Measurements from ENCODE around the gene CD3G. TPM values are rescaled to one million over a fixed set of nuclear protein-coding genes. Genes with fewer than 3 reads are reported as not detected.

CD3G gene
- total RNA-seq, 2 donors from 2014 or later = not detected

- H3K27ac ChIP-seq (ENCODE audit: low read depth, low read length) = no peak overlapping the region
- no peak overlapping the region for H3K9ac ChIP-seq (ENCODE audit: extremely low read depth, low read length, poor library complexity, severe bottlenecking)
- H3K4me3 ChIP-seq (ENCODE audit: low read length) = no peak overlapping the region
- no peak for DNase-seq
- Mint-ChIP-seq H3K4me1 (peaks cover 11% of the 10 kb centered on the region), H3K9me3 (peaks cover 5% of the 10 kb centered on the region), H3K27ac (no peak overlapping the region), H3K27me3 (ENCODE audit: insufficient read depth) (peaks cover 26% of the 10 kb centered on the region), H3K36me3 (ENCODE audit: low read depth) (no peaks in the 10 kb centered on the region), H3K4me3 (no peak overlapping the region)
- no peaks in the 10 kb centered on the region for H3K4me1 ChIP-seq (ENCODE audit: control insufficient read depth, insufficient read depth, low read length)
- H3K27me3 ChIP-seq (ENCODE audit: control insufficient read depth, insufficient read depth, low read length, poor library complexity, severe bottlenecking) = no peaks in the 10 kb centered on the region
- no peaks in the 10 kb centered on the region for H3K36me3 ChIP-seq (ENCODE audit: control insufficient read depth, insufficient read depth, low read length)
- no peak for TF ChIP-seq CTCF (conservative IDR thresholded peaks at IDR 0.05)
- H3K9me3 ChIP-seq (ENCODE audit: control insufficient read depth, low read length) = peaks cover 7% of the 10 kb centered on the region
- 90 to 100% methylated on average over 3 to 5 of the region's 5 CpGs for WGBS, 2 experiments (ENCODE audit: insufficient coverage in 1 of 2, insufficient read length in 1 of 2)
Observed at GRCh38 chr11:118321386-118322082, 22.6 kb upstream of the CD3G start.

- no peak overlapping the region for H3K27ac ChIP-seq (ENCODE audit: low read depth, low read length)
- no peak for TF ChIP-seq CTCF (conservative IDR thresholded peaks at IDR 0.05)
- no peaks in the 10 kb centered on the region for H3K27me3 ChIP-seq (ENCODE audit: control insufficient read depth, insufficient read depth, low read length, poor library complexity, severe bottlenecking)
- 94 to 97% methylated on average over 14 to 19 of the region's 19 CpGs for WGBS, 2 experiments (ENCODE audit: insufficient coverage in 1 of 2, insufficient read length in 1 of 2)
- H3K9me3 ChIP-seq (ENCODE audit: control insufficient read depth, low read length) = peaks cover 7% of the 10 kb centered on the region
- DNase-seq = no peak
- peaks cover 2% of the 10 kb centered on the region for H3K4me1 Mint-ChIP-seq
- H3K9ac ChIP-seq (ENCODE audit: extremely low read depth, low read length, poor library complexity, severe bottlenecking) = no peak overlapping the region
- no peaks in the 10 kb centered on the region for H3K36me3 ChIP-seq (ENCODE audit: control insufficient read depth, insufficient read depth, low read length)
- H3K4me3 ChIP-seq (ENCODE audit: low read length) = no peak overlapping the region
- H3K4me3 Mint-ChIP-seq = no peak overlapping the region
- H3K36me3 Mint-ChIP-seq (ENCODE audit: low read depth) = no peaks in the 10 kb centered on the region
- no peaks in the 10 kb centered on the region for H3K9me3 Mint-ChIP-seq
- peaks cover 27% of the 10 kb centered on the region for H3K27me3 Mint-ChIP-seq (ENCODE audit: insufficient read depth)
- no peak overlapping the region for H3K27ac Mint-ChIP-seq
- no peaks in the 10 kb centered on the region for H3K4me1 ChIP-seq (ENCODE audit: control insufficient read depth, insufficient read depth, low read length)
Observed at GRCh38 chr11:118322721-118323120, 21.4 kb upstream of the CD3G start.

DNA sequence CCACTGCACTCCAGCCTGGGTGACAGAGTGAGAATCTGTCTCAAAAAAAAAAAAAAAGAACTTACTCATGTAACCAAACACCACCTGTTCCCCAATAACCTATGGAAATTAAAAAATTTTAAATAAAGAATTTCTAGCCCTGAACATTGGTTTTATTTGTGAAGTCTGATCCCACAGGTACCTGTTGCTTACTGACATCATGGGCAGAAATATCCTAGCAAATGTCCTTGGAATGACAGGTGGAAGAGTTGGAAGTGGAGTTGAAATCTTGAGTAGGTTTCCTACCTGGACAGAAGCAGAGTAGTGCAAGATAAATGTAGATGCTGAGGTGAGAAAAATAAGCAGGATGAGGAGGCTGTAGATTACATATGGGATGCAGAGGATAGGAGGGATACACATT lies 18.9 kb upstream of the CD3G start:
- Histone ChIP-seq H3K27ac (ENCODE audit: low read depth, low read length) (no peak overlapping the region), H3K27me3 (ENCODE audit: control insufficient read depth, insufficient read depth, low read length, poor library complexity, severe bottlenecking) (no peaks in the 10 kb centered on the region), H3K9me3 (ENCODE audit: control insufficient read depth, low read length) (peaks cover 7% of the 10 kb centered on the region), H3K4me1 (ENCODE audit: control insufficient read depth, insufficient read depth, low read length) (no peaks in the 10 kb centered on the region), H3K4me3 (ENCODE audit: low read length) (no peak overlapping the region), H3K36me3 (ENCODE audit: control insufficient read depth, insufficient read depth, low read length) (no peaks in the 10 kb centered on the region), H3K9ac (ENCODE audit: extremely low read depth, low read length, poor library complexity, severe bottlenecking) (no peak overlapping the region)
- no peak overlapping the region for H3K27ac Mint-ChIP-seq
- H3K36me3 Mint-ChIP-seq (ENCODE audit: low read depth) = no peaks in the 10 kb centered on the region
- peaks cover 6% of the 10 kb centered on the region for H3K9me3 Mint-ChIP-seq
- DNase-seq = no peak
- peaks cover 2% of the 10 kb centered on the region for H3K4me1 Mint-ChIP-seq
- peaks cover 25% of the 10 kb centered on the region for H3K27me3 Mint-ChIP-seq (ENCODE audit: insufficient read depth)
- no peak for TF ChIP-seq CTCF (conservative IDR thresholded peaks at IDR 0.05)
- H3K4me3 Mint-ChIP-seq = no peak overlapping the region

Data from endodermal cell (in vitro differentiated cells).